ENCODE results near the gene GLI1. TPM values are rescaled to one million over a fixed set of nuclear protein-coding genes. Genes with fewer than 3 reads are reported as not detected.
"Not testable (repeated sequence)": the region's sequence is repeated elsewhere in the genome, so short reads cannot be mapped to it uniquely, and the experiment has no call there.

GLI1 gene
- total RNA-seq, 2 experiments from 2014 or later, result 0.40 to 0.73 TPM

GRCh38 chr12:57487597-57488401, 28.2 kb downstream of the GLI1 start, which contains the start of gene MARS1:
Gene MARS1 (plus strand): TSS chr12:57488068. CDS start chr12:57488091, 23 bp downstream.
- no peaks in the 10 kb centered on the region for H3K27me3 Mint-ChIP-seq
- ChIA-PET CTCF (interaction anchor here (0.7 to 2.4 kb wide), 5 partner anchors 10 to 65 kb away, joined by 3 to 25 read pairs (median 4); no protein-coding TSS in a partner anchor), POLR2A (interaction anchor here (0.6 to 1.6 kb wide), 3 partner anchors 21 to 35 kb away, joined by 3 to 4 read pairs (median 4); no protein-coding TSS in a partner anchor)
- DNase-seq, result peak; percentile 96
- H3K27ac Mint-ChIP-seq, result peak within 1 kb of the TSS; percentile 94
- H3K9me3 Mint-ChIP-seq (ENCODE audit: low read depth), result no peaks in the 10 kb centered on the region
- peak; percentile 98 for ATAC-seq
- intact Hi-C loops (cut with DNase I, micrococcal nuclease), result loop anchor here (1.0 to 2.0 kb wide), 10 partner anchors 8 to 762 kb away; partner anchors contain the start of genes DCTN2 (in 2 of the 2), DDIT3 (in 2 of the 2), ARHGAP9 (in 1 of the 2) and GLI1 (in 1 of the 2)
- peaks cover 35% of the 10 kb centered on the region for H3K4me1 Mint-ChIP-seq
- H3K4me3 Mint-ChIP-seq, result peak within 1 kb of the TSS; percentile 100
- H3K36me3 Mint-ChIP-seq (ENCODE audit: low read depth), result peaks cover 51% of the 10 kb centered on the region

- CTCF ChIA-PET, result interaction anchor here (0.6 to 1.7 kb wide), 4 partner anchors 8 to 1209 kb away, joined by 3 to 4 read pairs (median 3); partner anchors contain the start of gene ARHGAP9
- Mint-ChIP-seq H3K4me1 (peaks cover 27% of the 10 kb centered on the region), H3K27me3 (no peaks in the 10 kb centered on the region), H3K4me3 (peak overlapping the region; percentile 100), H3K27ac (peak overlapping the region; percentile 94), H3K36me3 (ENCODE audit: low read depth) (peaks cover 51% of the 10 kb centered on the region), H3K9me3 (ENCODE audit: low read depth) (no peaks in the 10 kb centered on the region)
- intact Hi-C loops (cut with DNase I, micrococcal nuclease), result loop anchor here (1.0 to 2.0 kb wide), 5 partner anchors 9 to 59 kb away; partner anchors contain the start of genes DDIT3 (in 2 of the 2), ARHGAP9 (in 1 of the 2), DCTN2 (in 1 of the 2) and GLI1 (in 1 of the 2)
- DNase-seq (no peak), ATAC-seq (no peak)
- POLR2A ChIA-PET, result interaction anchor here (1.6 kb wide), 1 partner anchor 26 kb away, joined by 4 read pairs; no protein-coding TSS in a partner anchor
Observed at GRCh38 chr12:57488402-57489156, 29.0 kb downstream of the GLI1 start.

- peaks cover 51% of the 10 kb centered on the region for H3K36me3 Mint-ChIP-seq (ENCODE audit: low read depth)
- ATAC-seq (no peak), DNase-seq (no peak)
- no peaks in the 10 kb centered on the region for H3K27me3 Mint-ChIP-seq
- ChIA-PET CTCF (interaction anchor here (0.7 to 1.7 kb wide), 4 partner anchors 9 to 36 kb away, joined by 3 to 4 read pairs (median 4); partner anchors contain the start of gene ARHGAP9), POLR2A (no interaction called here)
- intact Hi-C loops (cut with DNase I, micrococcal nuclease), result loop anchor here in 1 of 2 experiments (2.0 kb wide), 2 partner anchors 14 to 30 kb away; partner anchors contain the start of gene GLI1
- H3K4me1 Mint-ChIP-seq, result peaks cover 27% of the 10 kb centered on the region
- peak overlapping the region; percentile 100 for H3K4me3 Mint-ChIP-seq
- H3K9me3 Mint-ChIP-seq (ENCODE audit: low read depth), result no peaks in the 10 kb centered on the region
- H3K27ac Mint-ChIP-seq, result peak overlapping the region; percentile 94
Observed at GRCh38 chr12:57489157-57489641, 29.6 kb downstream of the GLI1 start.

- H3K4me3 Mint-ChIP-seq, result peak overlapping the region; percentile 100
- ATAC-seq, result no peak
- POLR2A ChIA-PET, result interaction anchor here (0.9 kb wide), 1 partner anchor 28 kb away, joined by 6 read pairs; no protein-coding TSS in a partner anchor
- DNase-seq, result no peak
- H3K27ac Mint-ChIP-seq, result no peak overlapping the region
- intact Hi-C loops (cut with DNase I, micrococcal nuclease), result no loop called here
- CTCF ChIA-PET, result interaction anchor here (1.0 to 1.7 kb wide), 3 partner anchors 13 to 57 kb away, joined by 3 to 5 read pairs (median 3); partner anchors contain the start of gene DCTN2
- peaks cover 27% of the 10 kb centered on the region for H3K4me1 Mint-ChIP-seq
- H3K36me3 Mint-ChIP-seq (ENCODE audit: low read depth), result peaks cover 53% of the 10 kb centered on the region
- no peaks in the 10 kb centered on the region for H3K27me3 Mint-ChIP-seq
- H3K9me3 Mint-ChIP-seq (ENCODE audit: low read depth), result no peaks in the 10 kb centered on the region
Observed at GRCh38 chr12:57490126-57490525, 30.5 kb downstream of the GLI1 start.

GRCh38 chr12:57491393-57492280, 32.1 kb downstream of the GLI1 start:
- Mint-ChIP-seq H3K4me1 (peaks cover 29% of the 10 kb centered on the region), H3K27ac (peak overlapping the region; percentile 62), H3K9me3 (ENCODE audit: low read depth) (no peaks in the 10 kb centered on the region), H3K36me3 (ENCODE audit: low read depth) (peaks cover 66% of the 10 kb centered on the region), H3K27me3 (no peaks in the 10 kb centered on the region), H3K4me3 (no peak overlapping the region)
- DNase-seq, result no peak
- intact Hi-C loops (cut with DNase I, micrococcal nuclease), result no loop called here
- CTCF ChIA-PET, result interaction anchor here (0.7 to 1.5 kb wide), 4 partner anchors 14 to 20 kb away, joined by 3 to 6 read pairs (median 4); no protein-coding TSS in a partner anchor
- POLR2A ChIA-PET, result interaction anchor here (0.7 kb wide), 2 partner anchors 21 to 1153 kb away, joined by 3 to 4 read pairs; partner anchors contain the start of gene IL23A
- ATAC-seq, result peak; percentile 17

DNA sequence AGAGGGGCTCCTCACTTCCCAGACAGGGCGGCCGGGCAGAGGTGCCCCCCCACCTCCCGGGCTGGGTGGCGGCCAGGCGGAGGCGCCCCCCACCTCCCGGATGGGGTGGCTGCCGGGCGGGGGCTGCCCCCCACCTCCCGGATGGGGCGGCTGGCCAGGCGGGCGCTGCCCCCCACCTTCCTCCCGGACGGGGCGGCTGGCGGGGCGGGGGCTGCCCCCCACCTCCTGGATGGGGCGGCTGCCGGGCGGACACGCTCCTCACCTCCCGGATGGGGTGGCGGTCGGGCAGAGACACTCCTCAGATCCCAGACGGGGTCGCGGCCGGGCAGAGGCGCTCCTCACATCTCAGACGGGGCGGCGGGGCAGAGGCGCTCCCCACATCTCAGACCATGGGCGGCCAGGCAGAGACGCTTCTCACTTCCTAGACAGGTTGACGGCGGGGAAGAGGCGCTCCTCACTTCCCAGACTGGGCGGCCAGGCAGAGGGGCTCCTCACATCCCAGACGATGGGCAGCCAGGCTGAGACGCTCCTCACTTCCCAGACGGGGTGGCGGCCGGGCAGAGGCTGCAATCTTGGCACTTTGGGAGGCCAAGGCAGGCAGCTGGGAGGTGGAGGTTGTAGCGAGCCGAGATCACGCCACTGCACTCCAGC, 35.6 kb downstream of the GLI1 start:
- DNase-seq; H3K27ac Mint-ChIP-seq; POLR2A ChIA-PET; H3K27me3 Mint-ChIP-seq; intact Hi-C loops (cut with DNase I, micrococcal nuclease); H3K4me3 Mint-ChIP-seq; CTCF ChIA-PET; H3K9me3 Mint-ChIP-seq (ENCODE audit: low read depth); ATAC-seq: not testable (repeated sequence)
- H3K36me3 Mint-ChIP-seq (ENCODE audit: low read depth), result peaks cover 70% of the 10 kb centered on the region
- H3K4me1 Mint-ChIP-seq, result peaks cover 17% of the 10 kb centered on the region

DNA sequence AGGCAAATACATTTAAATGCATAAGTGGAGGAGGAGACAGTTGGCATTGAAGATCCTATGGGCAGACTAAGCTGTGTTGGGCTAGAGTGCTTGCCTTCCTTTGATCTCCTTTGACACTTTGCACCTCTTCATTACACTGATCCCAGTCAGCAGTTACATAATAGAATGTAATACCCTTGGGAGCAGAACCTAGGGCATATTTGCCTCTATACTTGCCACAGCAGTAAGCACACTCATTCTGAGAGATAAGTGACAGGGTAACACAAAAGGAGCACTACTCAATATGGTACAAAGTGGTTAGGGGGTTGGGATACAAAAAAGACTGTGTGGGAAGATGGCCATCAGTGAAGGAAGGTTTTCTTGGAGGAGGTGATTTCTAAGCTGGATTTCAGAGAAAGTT, 37.2 kb downstream of the GLI1 start:
- POLR2A ChIA-PET, result interaction anchor here (0.7 to 1.3 kb wide), 2 partner anchors 17 to 20 kb away, joined by 4 to 7 read pairs; no protein-coding TSS in a partner anchor
- Mint-ChIP-seq H3K36me3 (ENCODE audit: low read depth) (peaks cover 71% of the 10 kb centered on the region), H3K27me3 (no peaks in the 10 kb centered on the region), H3K4me1 (peaks cover 11% of the 10 kb centered on the region), H3K9me3 (ENCODE audit: low read depth) (peaks cover 2% of the 10 kb centered on the region), H3K4me3 (no peak overlapping the region), H3K27ac (peak overlapping the region; percentile 38)
- intact Hi-C loops (cut with DNase I, micrococcal nuclease), result no loop called here
- DNase-seq (no peak), ATAC-seq (peak; percentile 69)
- CTCF ChIA-PET, result interaction anchor here (1.4 kb wide), 1 partner anchor 38 kb away, joined by 5 read pairs; the partner anchor contains the start of gene GLI1

GRCh38 chr12:57497223-57498131, 37.9 kb downstream of the GLI1 start:
- DNase-seq, result no peak
- H3K4me3 Mint-ChIP-seq, result no peak overlapping the region
- no peaks in the 10 kb centered on the region for H3K27me3 Mint-ChIP-seq
- intact Hi-C loops (cut with DNase I, micrococcal nuclease), result no loop called here
- peak overlapping the region; percentile 38 for H3K27ac Mint-ChIP-seq
- peaks cover 2% of the 10 kb centered on the region for H3K9me3 Mint-ChIP-seq (ENCODE audit: low read depth)
- no peak for ATAC-seq
- CTCF ChIA-PET, result interaction anchor here (0.6 to 1.4 kb wide), 2 partner anchors 39 to 781 kb away, joined by 3 to 5 read pairs; partner anchors contain the start of gene GLI1
- peaks cover 71% of the 10 kb centered on the region for H3K36me3 Mint-ChIP-seq (ENCODE audit: low read depth)
- POLR2A ChIA-PET, result interaction anchor here (0.7 to 1.3 kb wide), 2 partner anchors 17 to 20 kb away, joined by 4 to 7 read pairs; no protein-coding TSS in a partner anchor
- peaks cover 11% of the 10 kb centered on the region for H3K4me1 Mint-ChIP-seq

- intact Hi-C loops (cut with DNase I, micrococcal nuclease), result no loop called here
- Mint-ChIP-seq H3K9me3 (ENCODE audit: low read depth) (peaks cover 2% of the 10 kb centered on the region), H3K4me3 (no peak overlapping the region), H3K27ac (no peak overlapping the region), H3K36me3 (ENCODE audit: low read depth) (peaks cover 72% of the 10 kb centered on the region), H3K27me3 (no peaks in the 10 kb centered on the region), H3K4me1 (peaks cover 9% of the 10 kb centered on the region)
- ATAC-seq (no peak), DNase-seq (no peak)
- ChIA-PET POLR2A (no interaction called here), CTCF (no interaction called here)
Observed at GRCh38 chr12:57498132-57498502, 38.5 kb downstream of the GLI1 start.
